ENCODE data around the gene ARHGAP42. TPM values are rescaled to one million over a fixed set of nuclear protein-coding genes. Genes with fewer than 3 reads are reported as not detected.

ARHGAP42 gene
- total RNA-seq, 3 donors from 2014 or later, result 14.6 to 26.7 (median 26.2) TPM

GRCh38 chr11:100735949-100736675 is 49.0 kb downstream of the ARHGAP42 start:
- no peak overlapping the region for H3K27ac ChIP-seq
- no peak overlapping the region for H3K4me3 ChIP-seq
- DNase-seq (ENCODE audit: low spot score in 2 of 2), result no peak
- H3K9me3 ChIP-seq, result no peaks in the 10 kb centered on the region
- intact Hi-C loops (cut with DNase I; ENCODE audit: low total_unique reads), result no loop called here
- TF ChIP-seq CTCF (IDR thresholded peaks at IDR 0.05) (no peak), POLR2AphosphoS5 (IDR thresholded peaks at IDR 0.05) (no peak), POLR2A (IDR thresholded peaks at IDR 0.05) (no peak)
- H3K4me1 ChIP-seq, result peaks cover 0 to 3% of the 10 kb centered on the region in 2 donors
- H3K36me3 ChIP-seq, result no peaks in the 10 kb centered on the region
- no peaks in the 10 kb centered on the region for H3K27me3 ChIP-seq

- intact Hi-C loops (cut with DNase I; ENCODE audit: low total_unique reads), result no loop called here
- no peak for DNase-seq (ENCODE audit: low spot score in 2 of 2)
- Histone ChIP-seq H3K27me3 (no peaks in the 10 kb centered on the region), H3K4me3 (no peak overlapping the region), H3K36me3 (no peaks in the 10 kb centered on the region), H3K9me3 (no peaks in the 10 kb centered on the region), H3K4me1 (peaks cover 0 to 3% of the 10 kb centered on the region in 2 donors), H3K27ac (no peak overlapping the region)
- TF ChIP-seq POLR2A (IDR thresholded peaks at IDR 0.05), result no peak
- no peak for TF ChIP-seq POLR2AphosphoS5 (IDR thresholded peaks at IDR 0.05)
- TF ChIP-seq CTCF (IDR thresholded peaks at IDR 0.05), result no peak
These were observed 51.7 kb downstream of the ARHGAP42 start for GRCh38 chr11:100738701-100739270.

GRCh38 chr11:100739666-100740065 is 52.6 kb downstream of the ARHGAP42 start:
- DNase-seq (ENCODE audit: low spot score in 2 of 2), result no peak
- Histone ChIP-seq H3K9me3 (no peaks in the 10 kb centered on the region), H3K36me3 (no peaks in the 10 kb centered on the region), H3K27me3 (no peaks in the 10 kb centered on the region), H3K4me1 (peaks cover 0 to 3% of the 10 kb centered on the region in 2 donors), H3K27ac (peak overlapping the region in 1 of 2 donors; percentile 25), H3K4me3 (no peak overlapping the region)
- TF ChIP-seq POLR2A (IDR thresholded peaks at IDR 0.05) (no peak), POLR2AphosphoS5 (IDR thresholded peaks at IDR 0.05) (no peak), CTCF (IDR thresholded peaks at IDR 0.05) (no peak)
- intact Hi-C loops (cut with DNase I; ENCODE audit: low total_unique reads), result no loop called here

GRCh38 chr11:100740440-100740839 is 53.4 kb downstream of the ARHGAP42 start:
- Histone ChIP-seq H3K27me3 (no peaks in the 10 kb centered on the region), H3K27ac (peak overlapping the region in 1 of 2 donors; percentile 34), H3K9me3 (no peaks in the 10 kb centered on the region), H3K4me3 (no peak overlapping the region), H3K36me3 (no peaks in the 10 kb centered on the region), H3K4me1 (peaks cover 0 to 3% of the 10 kb centered on the region in 2 donors)
- intact Hi-C loops (cut with DNase I; ENCODE audit: low total_unique reads), result no loop called here
- DNase-seq (ENCODE audit: low spot score in 2 of 2), result no peak
- TF ChIP-seq POLR2A (IDR thresholded peaks at IDR 0.05) (no peak), CTCF (IDR thresholded peaks at IDR 0.05) (no peak), POLR2AphosphoS5 (IDR thresholded peaks at IDR 0.05) (no peak)

GRCh38 chr11:100741866-100742625 is 55.0 kb downstream of the ARHGAP42 start:
- H3K27ac ChIP-seq, result no peak overlapping the region
- peaks cover 0 to 3% of the 10 kb centered on the region in 2 donors for H3K4me1 ChIP-seq
- intact Hi-C loops (cut with DNase I; ENCODE audit: low total_unique reads), result no loop called here
- TF ChIP-seq POLR2A (IDR thresholded peaks at IDR 0.05) (no peak), POLR2AphosphoS5 (IDR thresholded peaks at IDR 0.05) (no peak), CTCF (IDR thresholded peaks at IDR 0.05) (no peak)
- no peaks in the 10 kb centered on the region for H3K9me3 ChIP-seq
- H3K27me3 ChIP-seq, result no peaks in the 10 kb centered on the region
- no peak for DNase-seq (ENCODE audit: low spot score in 2 of 2)
- H3K4me3 ChIP-seq, result no peak overlapping the region
- H3K36me3 ChIP-seq, result no peaks in the 10 kb centered on the region
